ENCODE data around the gene CSN1S1. TPM values are rescaled to one million over a fixed set of nuclear protein-coding genes. Genes with fewer than 3 reads are reported as not detected.
"Not testable (repeated sequence)": the region's sequence is repeated elsewhere in the genome, so short reads cannot be mapped to it uniquely, and the experiment has no call there.

Gene CSN1S1
- total RNA-seq = not detected
- long read RNA-seq = 0 reads

- ATAC-seq (no peak), DNase-seq (ENCODE audit: missing footprints) (no peak)
- intact Hi-C loops (cut with DNase I) = no loop called here
Observed at GRCh38 chr4:69930768-69931167, at the start of gene CSN1S1. Gene CSN1S1 (plus strand): TSS chr4:69931068. CDS start chr4:69932556, 1,488 bp downstream.

- no peak for DNase-seq (ENCODE audit: missing footprints)
- intact Hi-C loops (cut with DNase I) = no loop called here
- ATAC-seq = no peak
Observed at GRCh38 chr4:69881173-69881773, 49.6 kb upstream of the CSN1S1 start.

- DNase-seq (ENCODE audit: missing footprints) (no peak), ATAC-seq (no peak)
- intact Hi-C loops (cut with DNase I) = no loop called here
Observed at GRCh38 chr4:69882150-69882549, 48.7 kb upstream of the CSN1S1 start.

GRCh38 chr4:69888336-69888735, 42.5 kb upstream of the CSN1S1 start:
- no peak for ATAC-seq
- intact Hi-C loops (cut with DNase I) = no loop called here
- DNase-seq (ENCODE audit: missing footprints) = no peak

- DNase-seq (ENCODE audit: missing footprints) (no peak), ATAC-seq (no peak)
- intact Hi-C loops (cut with DNase I) = no loop called here
Observed at GRCh38 chr4:69894186-69894585, 36.7 kb upstream of the CSN1S1 start.

- ATAC-seq = no peak
- DNase-seq (ENCODE audit: missing footprints) = no peak
- intact Hi-C loops (cut with DNase I) = no loop called here
Observed at GRCh38 chr4:69894721-69895120, 36.1 kb upstream of the CSN1S1 start.

- intact Hi-C loops (cut with DNase I) = no loop called here
- DNase-seq (ENCODE audit: missing footprints) = no peak
- ATAC-seq = no peak
Observed at GRCh38 chr4:69896530-69897116, 34.2 kb upstream of the CSN1S1 start.

- intact Hi-C loops (cut with DNase I) = no loop called here
- DNase-seq (ENCODE audit: missing footprints) (no peak), ATAC-seq (no peak)
Observed at GRCh38 chr4:69907151-69907550, 23.7 kb upstream of the CSN1S1 start.

- DNase-seq (ENCODE audit: missing footprints) (no peak), ATAC-seq (no peak)
- intact Hi-C loops (cut with DNase I) = no loop called here
Observed at GRCh38 chr4:69909195-69909594, 21.7 kb upstream of the CSN1S1 start.

- intact Hi-C loops (cut with DNase I) = no loop called here
- ATAC-seq (no peak), DNase-seq (ENCODE audit: missing footprints) (no peak)
Observed at GRCh38 chr4:69910016-69910782, 20.7 kb upstream of the CSN1S1 start.

GRCh38 chr4:69920874-69921273, 10.0 kb upstream of the CSN1S1 start:
- DNase-seq (ENCODE audit: missing footprints) = no peak
- intact Hi-C loops (cut with DNase I) = no loop called here
- ATAC-seq = no peak

GRCh38 chr4:69923782-69924410, 7.0 kb upstream of the CSN1S1 start:
- DNase-seq (ENCODE audit: missing footprints); ATAC-seq; intact Hi-C loops (cut with DNase I): not testable (repeated sequence)

- intact Hi-C loops (cut with DNase I) = no loop called here
- ATAC-seq (no peak), DNase-seq (ENCODE audit: missing footprints) (no peak)
Observed at GRCh38 chr4:69934150-69934549, 3.3 kb downstream of the CSN1S1 start.

- intact Hi-C loops (cut with DNase I) = no loop called here
- no peak for ATAC-seq
- DNase-seq (ENCODE audit: missing footprints) = no peak
Observed at GRCh38 chr4:69936566-69936965, 5.7 kb downstream of the CSN1S1 start.

- ATAC-seq (no peak), DNase-seq (ENCODE audit: missing footprints) (no peak)
- intact Hi-C loops (cut with DNase I) = no loop called here
Observed at GRCh38 chr4:69951602-69952001, 20.7 kb downstream of the CSN1S1 start.

- ATAC-seq = no peak
- no peak for DNase-seq (ENCODE audit: missing footprints)
- intact Hi-C loops (cut with DNase I) = no loop called here
Observed at GRCh38 chr4:69957209-69957608, 26.3 kb downstream of the CSN1S1 start.

- DNase-seq (ENCODE audit: missing footprints) (no peak), ATAC-seq (no peak)
- intact Hi-C loops (cut with DNase I) = no loop called here
Observed at GRCh38 chr4:69965628-69966027, 34.8 kb downstream of the CSN1S1 start, which contains the start of gene CSN2. Gene CSN2 (minus strand): TSS chr4:69965728. CDS start chr4:69960995, 4,733 bp downstream.

- ATAC-seq (no peak), DNase-seq (ENCODE audit: missing footprints) (no peak)
- intact Hi-C loops (cut with DNase I) = no loop called here
Observed at GRCh38 chr4:69970071-69970470, 39.2 kb downstream of the CSN1S1 start.

GRCh38 chr4:69974631-69975030, 43.8 kb downstream of the CSN1S1 start:
- DNase-seq (ENCODE audit: missing footprints) (no peak), ATAC-seq (no peak)
- intact Hi-C loops (cut with DNase I) = no loop called here

GRCh38 chr4:69977582-69977981, 46.7 kb downstream of the CSN1S1 start:
- intact Hi-C loops (cut with DNase I) = no loop called here
- DNase-seq (ENCODE audit: missing footprints) = no peak
- ATAC-seq = no peak
